ENCODE results near the gene UBXN4.
"Not testable (repeated sequence)": the region's sequence is repeated elsewhere in the genome, so short reads cannot be mapped to it uniquely, and the experiment has no call there.

UBXN4 gene

GRCh38 chr2:135800513-135801460 lies 59.1 kb downstream of the UBXN4 start:
- DNase-seq (ENCODE audit: low read depth), result no peak
- no peak for TF ChIP-seq CTCF (conservative IDR thresholded peaks at IDR 0.05; ENCODE audit: low read depth, low read length)
- no peak overlapping the region for H3K4me3 ChIP-seq (ENCODE audit: low read length)

- no peak overlapping the region for H3K4me3 ChIP-seq (ENCODE audit: low read length)
- no peak for DNase-seq (ENCODE audit: low read depth)
- TF ChIP-seq CTCF (conservative IDR thresholded peaks at IDR 0.05; ENCODE audit: low read depth, low read length), result no peak
These were observed 60.7 kb downstream of the UBXN4 start for GRCh38 chr2:135802350-135802749.

GRCh38 chr2:135803278-135803677 lies 61.6 kb downstream of the UBXN4 start:
- TF ChIP-seq CTCF (conservative IDR thresholded peaks at IDR 0.05; ENCODE audit: low read depth, low read length), result no peak
- no peak overlapping the region for H3K4me3 ChIP-seq (ENCODE audit: low read length)
- DNase-seq (ENCODE audit: low read depth), result no peak

- H3K4me3 ChIP-seq (ENCODE audit: low read length), result not testable (repeated sequence)
These were observed 66.2 kb downstream of the UBXN4 start for GRCh38 chr2:135807874-135808273.

GRCh38 chr2:135812907-135813511 lies 71.4 kb downstream of the UBXN4 start:
- no peak for DNase-seq (ENCODE audit: low read depth)
- H3K4me3 ChIP-seq (ENCODE audit: low read length), result no peak overlapping the region
- no peak for TF ChIP-seq CTCF (conservative IDR thresholded peaks at IDR 0.05; ENCODE audit: low read depth, low read length)

More at GRCh38 chr2:135807874-135808273, 66.2 kb downstream of the UBXN4 start:
- not testable (repeated sequence) for DNase-seq (ENCODE audit: low read depth)

- no peak overlapping the region for H3K4me3 ChIP-seq (ENCODE audit: low read length)
- no peak for DNase-seq (ENCODE audit: low read depth)
- TF ChIP-seq CTCF (conservative IDR thresholded peaks at IDR 0.05; ENCODE audit: low read depth, low read length), result no peak
These were observed 73.6 kb downstream of the UBXN4 start for GRCh38 chr2:135815269-135815668.

GRCh38 chr2:135817466-135817865 lies 75.8 kb downstream of the UBXN4 start:
- TF ChIP-seq CTCF (conservative IDR thresholded peaks at IDR 0.05; ENCODE audit: low read depth, low read length), result no peak
- no peak for DNase-seq (ENCODE audit: low read depth)
- no peak overlapping the region for H3K4me3 ChIP-seq (ENCODE audit: low read length)
